Activated naive CD4-positive, alpha-beta T cell treated with anti-CD3 and anti-CD28 coated beads for 36 hours (primary cell): Measurements from ENCODE around the gene AKAIN1. TPM values are rescaled to one million over a fixed set of nuclear protein-coding genes. Genes with fewer than 3 reads are reported as not detected.

Experiments used
- total RNA-seq, 2 experiments: library from RNA; stranded (reverse); gene quantifications; one replicate each; pipeline ENCODE4 v1.2.3, GENCODE V29; 2021

AKAIN1 gene
- total RNA-seq, 2 experiments from 2014 or later = not detected

Other genes starting within 250 kb of the AKAIN1 start
- 10 to 100 TPM; 21.0 to 22.0 TPM for gene ZBTB14, start 98.5 kb upstream of the AKAIN1 start, total RNA-seq